K562 (cell line): Measurements from ENCODE around the gene CPA2. TPM values are rescaled to one million over a fixed set of nuclear protein-coding genes. Genes with fewer than 3 reads are reported as not detected.

Experiments
- ADNP ChIP-seq: fragments of 200-800 bp; sonication (Bioruptor generic); IDR thresholded peaks from 2 replicates; pipeline ENCODE4 v1.6.1; 2016; ENCODE audit warnings: missing genetic modification characterization, missing compliant biosample characterization
- CCNT2 ChIP-seq: IDR thresholded peaks from 2 replicates; pipeline ENCODE4 v1.6.1; 2011; ENCODE audit warnings: borderline replicate concordance, low read depth, mild to moderate bottlenecking, moderate library complexity, mixed read lengths, low read length; ENCODE audit not compliant: insufficient read length; ENCODE audit errors: extremely low read depth
- PCBP2 ChIP-seq: fragments of 200-400 bp; formaldehyde crosslinking; IDR thresholded peaks from 2 replicates; pipeline ENCODE4 v1.6.1; 2018; ENCODE audit warnings: low read length, low read depth, mild to moderate bottlenecking, moderate library complexity; ENCODE audit not compliant: poor library complexity, severe bottlenecking
- ZFP36 ChIP-seq: fragments of 150-350 bp; IDR thresholded peaks from 2 replicates; pipeline ENCODE4 v1.6.1; 2018; ENCODE audit warnings: low read length, low read depth; ENCODE audit not compliant: partially characterized antibody
- polyA plus RNA-seq, 8 experiments: library from polyadenylated mRNA; depleted of rRNA in 4 of 8; stranded (reverse) in 5 of 8; unstranded in 3 of 8; fragments of >200 nt; fragmentation: Nextera tagmentation in 2 of 8; fragmentation: Illumina TruSeq in 1 of 8; extraction: Ambion mirVana in 2 of 8; extraction: Trizol in 1 of 8; gene quantifications; 2 replicates each; pipeline versions ENCODE4 v1.2.1 to v1.2.3, GENCODE V29; 2011 to 2014; ENCODE audit warnings: inconsistent platforms in 1 of 8, missing spikeins in 1 of 8
- total RNA-seq, 7 experiments: library from RNA; depleted of rRNA in 6 of 7; stranded (reverse); fragments of >200 nt in 6 of 7; fragmentation: Illumina TruSeq in 2 of 7; extraction: Trizol in 2 of 7; gene quantifications; 2 replicates each; pipeline versions ENCODE4 v1.2.1 to v1.2.3, GENCODE V29; 2011 to 2021; ENCODE audit warnings: low replicate concordance in 1 of 7
- TF ChIP-seq, protein P1 (sequence below): fragments of 150-350 bp; IDR thresholded peaks from 2 replicates; pipeline ENCODE4 v1.6.1; 2014; ENCODE audit warnings: low read depth, mild to moderate bottlenecking, low read length, borderline replicate concordance
- TF ChIP-seq, protein P2 (sequence below): fragments of 450-650 bp; conservative IDR thresholded peaks from 2 replicates; pipeline ENCODE4 v1.6.1; 2016; ENCODE audit warnings: missing genetic modification characterization, low read depth, mild to moderate bottlenecking, control low read depth, missing compliant biosample characterization

Gene CPA2
- total and polyA plus RNA-seq, 9 of the 15 experiments (the other 6 are each of a cell fraction or from before 2014, with no cell fraction given), result 0.04 to 0.84 (median 0.09) TPM; not detected in 4

GRCh38 chr7:130258494-130259078, 8.1 kb upstream of the CPA2 start (continued):
- TF ChIP-seq, protein P1, sequence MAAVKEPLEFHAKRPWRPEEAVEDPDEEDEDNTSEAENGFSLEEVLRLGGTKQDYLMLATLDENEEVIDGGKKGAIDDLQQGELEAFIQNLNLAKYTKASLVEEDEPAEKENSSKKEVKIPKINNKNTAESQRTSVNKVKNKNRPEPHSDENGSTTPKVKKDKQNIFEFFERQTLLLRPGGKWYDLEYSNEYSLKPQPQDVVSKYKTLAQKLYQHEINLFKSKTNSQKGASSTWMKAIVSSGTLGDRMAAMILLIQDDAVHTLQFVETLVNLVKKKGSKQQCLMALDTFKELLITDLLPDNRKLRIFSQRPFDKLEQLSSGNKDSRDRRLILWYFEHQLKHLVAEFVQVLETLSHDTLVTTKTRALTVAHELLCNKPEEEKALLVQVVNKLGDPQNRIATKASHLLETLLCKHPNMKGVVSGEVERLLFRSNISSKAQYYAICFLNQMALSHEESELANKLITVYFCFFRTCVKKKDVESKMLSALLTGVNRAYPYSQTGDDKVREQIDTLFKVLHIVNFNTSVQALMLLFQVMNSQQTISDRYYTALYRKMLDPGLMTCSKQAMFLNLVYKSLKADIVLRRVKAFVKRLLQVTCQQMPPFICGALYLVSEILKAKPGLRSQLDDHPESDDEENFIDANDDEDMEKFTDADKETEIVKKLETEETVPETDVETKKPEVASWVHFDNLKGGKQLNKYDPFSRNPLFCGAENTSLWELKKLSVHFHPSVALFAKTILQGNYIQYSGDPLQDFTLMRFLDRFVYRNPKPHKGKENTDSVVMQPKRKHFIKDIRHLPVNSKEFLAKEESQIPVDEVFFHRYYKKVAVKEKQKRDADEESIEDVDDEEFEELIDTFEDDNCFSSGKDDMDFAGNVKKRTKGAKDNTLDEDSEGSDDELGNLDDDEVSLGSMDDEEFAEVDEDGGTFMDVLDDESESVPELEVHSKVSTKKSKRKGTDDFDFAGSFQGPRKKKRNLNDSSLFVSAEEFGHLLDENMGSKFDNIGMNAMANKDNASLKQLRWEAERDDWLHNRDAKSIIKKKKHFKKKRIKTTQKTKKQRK, result peak; percentile 67; the same call in 1 of the 2 replicates
- TF ChIP-seq ZFP36 (peak; percentile 44), ADNP (peak; percentile 54; the same call in 1 of the 2 replicates), PCBP2 (no peak), CCNT2 (no peak)
- TF ChIP-seq, protein P2, sequence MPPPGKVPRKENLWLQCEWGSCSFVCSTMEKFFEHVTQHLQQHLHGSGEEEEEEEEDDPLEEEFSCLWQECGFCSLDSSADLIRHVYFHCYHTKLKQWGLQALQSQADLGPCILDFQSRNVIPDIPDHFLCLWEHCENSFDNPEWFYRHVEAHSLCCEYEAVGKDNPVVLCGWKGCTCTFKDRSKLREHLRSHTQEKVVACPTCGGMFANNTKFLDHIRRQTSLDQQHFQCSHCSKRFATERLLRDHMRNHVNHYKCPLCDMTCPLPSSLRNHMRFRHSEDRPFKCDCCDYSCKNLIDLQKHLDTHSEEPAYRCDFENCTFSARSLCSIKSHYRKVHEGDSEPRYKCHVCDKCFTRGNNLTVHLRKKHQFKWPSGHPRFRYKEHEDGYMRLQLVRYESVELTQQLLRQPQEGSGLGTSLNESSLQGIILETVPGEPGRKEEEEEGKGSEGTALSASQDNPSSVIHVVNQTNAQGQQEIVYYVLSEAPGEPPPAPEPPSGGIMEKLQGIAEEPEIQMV, result no peak
